ENCODE measurements around the gene MARCKS. TPM values are rescaled to one million over a fixed set of nuclear protein-coding genes. Genes with fewer than 3 reads are reported as not detected.

Gene MARCKS
- total and polyA plus RNA-seq, 2 of the 13 experiments (the other 11 are each of a cell fraction or from before 2014, with no cell fraction given) = 30.5 to 39.5 TPM

DNA sequence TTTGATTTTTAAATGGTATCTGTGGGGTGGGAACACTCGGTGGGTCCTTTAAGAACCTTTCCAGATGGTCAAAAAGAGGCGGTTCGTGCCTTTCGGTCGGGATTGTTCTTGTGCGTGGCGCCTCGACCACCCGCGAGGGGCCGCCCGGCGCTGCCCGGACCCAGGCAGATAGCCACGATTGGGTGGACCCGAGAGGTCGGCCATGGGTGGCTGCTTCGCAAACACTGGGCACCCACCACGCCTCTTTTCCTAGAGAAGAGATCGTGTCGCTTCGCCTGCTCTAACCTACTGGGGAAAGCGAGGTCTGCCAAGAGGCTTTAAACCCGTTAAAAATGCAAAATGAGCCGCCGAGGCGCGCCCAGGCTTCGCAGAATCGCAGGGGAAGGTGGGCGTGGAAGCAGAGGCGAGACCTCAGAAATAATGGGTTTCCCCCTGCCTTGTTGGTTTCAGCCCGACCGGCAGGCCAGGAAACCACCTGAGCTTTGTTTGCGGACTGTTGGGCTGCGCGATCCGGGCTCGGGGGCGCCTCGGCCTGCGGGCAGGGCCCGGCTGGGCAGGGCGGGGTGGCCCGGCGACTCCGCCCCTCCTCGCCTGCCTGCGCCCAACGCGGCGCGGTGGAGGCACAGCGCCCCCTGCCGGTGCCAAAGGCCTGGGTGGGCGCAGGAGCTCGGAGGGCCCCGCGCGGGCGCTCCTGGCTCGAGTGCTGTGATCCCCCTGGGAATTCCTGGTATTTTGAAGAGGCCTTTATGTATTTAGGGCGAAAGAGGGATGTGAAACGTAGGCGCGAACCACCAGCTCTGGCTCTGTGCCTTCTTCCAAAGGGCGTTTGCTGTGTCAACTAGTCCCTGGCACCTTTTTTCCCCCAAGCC lies 1.6 kb downstream of the MARCKS start (continued):
- TF ChIP-seq YY1 (IDR thresholded peaks at IDR 0.05; ENCODE audit: insufficient read depth, insufficient replicate concordance, low read depth, low read length) (peak; percentile 74), ZNF547 (CRISPR knock-in tag; IDR thresholded peaks at IDR 0.05) (no peak), ZKSCAN5 (CRISPR knock-in tag; IDR thresholded peaks at IDR 0.05) (no peak), ZNF839 (CRISPR knock-in tag; IDR thresholded peaks at IDR 0.05; ENCODE audit: borderline replicate concordance) (0 out of 2 replicates have a peak, but pooled peaks have one; percentile 28), RAD21 (CRISPR knock-in tag; IDR thresholded peaks at IDR 0.05) (peak; percentile 99), SUZ12 (IDR thresholded peaks at IDR 0.05; ENCODE audit: low read depth, low read length) (no peak), ZC3H4 (CRISPR knock-in tag; IDR thresholded peaks at IDR 0.05; ENCODE audit: borderline replicate concordance) (no peak), ZNF572 (CRISPR knock-in tag; IDR thresholded peaks at IDR 0.05) (no peak), HNRNPUL1 (IDR thresholded peaks at IDR 0.05; ENCODE audit: low read depth, low read length) (no peak), ZNF234 (CRISPR knock-in tag; conservative IDR thresholded peaks at IDR 0.05) (no peak), ZFP36L2 (CRISPR knock-in tag; IDR thresholded peaks at IDR 0.05) (no peak), HOXA3 (CRISPR knock-in tag; IDR thresholded peaks at IDR 0.05) (peak; percentile 86), ZNF205 (CRISPR knock-in tag; IDR thresholded peaks at IDR 0.05) (no peak)
- TF ChIP-seq, protein P1, sequence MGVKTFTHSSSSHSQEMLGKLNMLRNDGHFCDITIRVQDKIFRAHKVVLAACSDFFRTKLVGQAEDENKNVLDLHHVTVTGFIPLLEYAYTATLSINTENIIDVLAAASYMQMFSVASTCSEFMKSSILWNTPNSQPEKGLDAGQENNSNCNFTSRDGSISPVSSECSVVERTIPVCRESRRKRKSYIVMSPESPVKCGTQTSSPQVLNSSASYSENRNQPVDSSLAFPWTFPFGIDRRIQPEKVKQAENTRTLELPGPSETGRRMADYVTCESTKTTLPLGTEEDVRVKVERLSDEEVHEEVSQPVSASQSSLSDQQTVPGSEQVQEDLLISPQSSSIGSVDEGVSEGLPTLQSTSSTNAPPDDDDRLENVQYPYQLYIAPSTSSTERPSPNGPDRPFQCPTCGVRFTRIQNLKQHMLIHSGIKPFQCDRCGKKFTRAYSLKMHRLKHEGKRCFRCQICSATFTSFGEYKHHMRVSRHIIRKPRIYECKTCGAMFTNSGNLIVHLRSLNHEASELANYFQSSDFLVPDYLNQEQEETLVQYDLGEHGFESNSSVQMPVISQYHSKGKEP (CRISPR knock-in tag; IDR thresholded peaks at IDR 0.05) = peak; percentile 63; the same call in 1 of the 2 replicates
- TF ChIP-seq, protein P2, sequence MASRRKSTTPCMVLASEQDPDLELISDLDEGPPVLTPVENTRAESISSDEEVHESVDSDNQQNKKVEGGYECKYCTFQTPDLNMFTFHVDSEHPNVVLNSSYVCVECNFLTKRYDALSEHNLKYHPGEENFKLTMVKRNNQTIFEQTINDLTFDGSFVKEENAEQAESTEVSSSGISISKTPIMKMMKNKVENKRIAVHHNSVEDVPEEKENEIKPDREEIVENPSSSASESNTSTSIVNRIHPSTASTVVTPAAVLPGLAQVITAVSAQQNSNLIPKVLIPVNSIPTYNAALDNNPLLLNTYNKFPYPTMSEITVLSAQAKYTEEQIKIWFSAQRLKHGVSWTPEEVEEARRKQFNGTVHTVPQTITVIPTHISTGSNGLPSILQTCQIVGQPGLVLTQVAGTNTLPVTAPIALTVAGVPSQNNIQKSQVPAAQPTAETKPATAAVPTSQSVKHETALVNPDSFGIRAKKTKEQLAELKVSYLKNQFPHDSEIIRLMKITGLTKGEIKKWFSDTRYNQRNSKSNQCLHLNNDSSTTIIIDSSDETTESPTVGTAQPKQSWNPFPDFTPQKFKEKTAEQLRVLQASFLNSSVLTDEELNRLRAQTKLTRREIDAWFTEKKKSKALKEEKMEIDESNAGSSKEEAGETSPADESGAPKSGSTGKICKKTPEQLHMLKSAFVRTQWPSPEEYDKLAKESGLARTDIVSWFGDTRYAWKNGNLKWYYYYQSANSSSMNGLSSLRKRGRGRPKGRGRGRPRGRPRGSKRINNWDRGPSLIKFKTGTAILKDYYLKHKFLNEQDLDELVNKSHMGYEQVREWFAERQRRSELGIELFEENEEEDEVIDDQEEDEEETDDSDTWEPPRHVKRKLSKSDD (CRISPR knock-in tag; IDR thresholded peaks at IDR 0.05; ENCODE audit: low read depth) = no peak
- TF ChIP-seq, protein P3, sequence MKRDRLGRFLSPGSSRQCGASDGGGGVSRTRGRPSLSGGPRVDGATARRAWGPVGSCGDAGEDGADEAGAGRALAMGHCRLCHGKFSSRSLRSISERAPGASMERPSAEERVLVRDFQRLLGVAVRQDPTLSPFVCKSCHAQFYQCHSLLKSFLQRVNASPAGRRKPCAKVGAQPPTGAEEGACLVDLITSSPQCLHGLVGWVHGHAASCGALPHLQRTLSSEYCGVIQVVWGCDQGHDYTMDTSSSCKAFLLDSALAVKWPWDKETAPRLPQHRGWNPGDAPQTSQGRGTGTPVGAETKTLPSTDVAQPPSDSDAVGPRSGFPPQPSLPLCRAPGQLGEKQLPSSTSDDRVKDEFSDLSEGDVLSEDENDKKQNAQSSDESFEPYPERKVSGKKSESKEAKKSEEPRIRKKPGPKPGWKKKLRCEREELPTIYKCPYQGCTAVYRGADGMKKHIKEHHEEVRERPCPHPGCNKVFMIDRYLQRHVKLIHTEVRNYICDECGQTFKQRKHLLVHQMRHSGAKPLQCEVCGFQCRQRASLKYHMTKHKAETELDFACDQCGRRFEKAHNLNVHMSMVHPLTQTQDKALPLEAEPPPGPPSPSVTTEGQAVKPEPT (CRISPR knock-in tag; IDR thresholded peaks at IDR 0.05; ENCODE audit: low read depth) = no peak
- TF ChIP-seq, protein P4, sequence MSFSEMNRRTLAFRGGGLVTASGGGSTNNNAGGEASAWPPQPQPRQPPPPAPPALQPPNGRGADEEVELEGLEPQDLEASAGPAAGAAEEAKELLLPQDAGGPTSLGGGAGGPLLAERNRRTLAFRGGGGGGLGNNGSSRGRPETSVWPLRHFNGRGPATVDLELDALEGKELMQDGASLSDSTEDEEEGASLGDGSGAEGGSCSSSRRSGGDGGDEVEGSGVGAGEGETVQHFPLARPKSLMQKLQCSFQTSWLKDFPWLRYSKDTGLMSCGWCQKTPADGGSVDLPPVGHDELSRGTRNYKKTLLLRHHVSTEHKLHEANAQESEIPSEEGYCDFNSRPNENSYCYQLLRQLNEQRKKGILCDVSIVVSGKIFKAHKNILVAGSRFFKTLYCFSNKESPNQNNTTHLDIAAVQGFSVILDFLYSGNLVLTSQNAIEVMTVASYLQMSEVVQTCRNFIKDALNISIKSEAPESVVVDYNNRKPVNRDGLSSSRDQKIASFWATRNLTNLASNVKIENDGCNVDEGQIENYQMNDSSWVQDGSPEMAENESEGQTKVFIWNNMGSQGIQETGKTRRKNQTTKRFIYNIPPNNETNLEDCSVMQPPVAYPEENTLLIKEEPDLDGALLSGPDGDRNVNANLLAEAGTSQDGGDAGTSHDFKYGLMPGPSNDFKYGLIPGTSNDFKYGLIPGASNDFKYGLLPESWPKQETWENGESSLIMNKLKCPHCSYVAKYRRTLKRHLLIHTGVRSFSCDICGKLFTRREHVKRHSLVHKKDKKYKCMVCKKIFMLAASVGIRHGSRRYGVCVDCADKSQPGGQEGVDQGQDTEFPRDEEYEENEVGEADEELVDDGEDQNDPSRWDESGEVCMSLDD (CRISPR knock-in tag; IDR thresholded peaks at IDR 0.05; ENCODE audit: borderline replicate concordance) = peak; percentile 70
- TF ChIP-seq, protein P5, sequence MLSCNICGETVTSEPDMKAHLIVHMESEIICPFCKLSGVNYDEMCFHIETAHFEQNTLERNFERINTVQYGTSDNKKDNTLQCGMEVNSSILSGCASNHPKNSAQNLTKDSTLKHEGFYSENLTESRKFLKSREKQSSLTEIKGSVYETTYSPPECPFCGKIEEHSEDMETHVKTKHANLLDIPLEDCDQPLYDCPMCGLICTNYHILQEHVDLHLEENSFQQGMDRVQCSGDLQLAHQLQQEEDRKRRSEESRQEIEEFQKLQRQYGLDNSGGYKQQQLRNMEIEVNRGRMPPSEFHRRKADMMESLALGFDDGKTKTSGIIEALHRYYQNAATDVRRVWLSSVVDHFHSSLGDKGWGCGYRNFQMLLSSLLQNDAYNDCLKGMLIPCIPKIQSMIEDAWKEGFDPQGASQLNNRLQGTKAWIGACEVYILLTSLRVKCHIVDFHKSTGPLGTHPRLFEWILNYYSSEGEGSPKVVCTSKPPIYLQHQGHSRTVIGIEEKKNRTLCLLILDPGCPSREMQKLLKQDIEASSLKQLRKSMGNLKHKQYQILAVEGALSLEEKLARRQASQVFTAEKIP (CRISPR knock-in tag; IDR thresholded peaks at IDR 0.05; ENCODE audit: borderline replicate concordance) = no peak
